AG04450 (cell line): ENCODE results near the gene NTNG1. TPM values are rescaled to one million over a fixed set of nuclear protein-coding genes. Genes with fewer than 3 reads are reported as not detected.

Experiments used
- CTCF ChIA-PET: fragments of 300-600, 350-600 bp; formaldehyde crosslinking; extraction: SDS; loops from one replicate; lab custom pipeline; 2022; ENCODE audit warnings: antibody characterized with exemption, inconsistent platforms; lab: Charles Lee
- POLR2A ChIA-PET: fragments of 350-600 bp; formaldehyde crosslinking; extraction: SDS; loops from one replicate; lab custom pipeline; 2021; ENCODE audit warnings: antibody characterized with exemption, inconsistent platforms; lab: Yijun Ruan, JAX
- DNase-seq: peaks from one replicate; pipeline ENCODE4 v3.0.0-alpha.2; 2011; ENCODE audit warnings: low read depth, low spot score
- H3K27ac ChIP-seq: one replicate; pipeline ENCODE4 v1.5.1; 2012; ENCODE audit warnings: low read depth, low read length, control low read depth
- H3K27me3 ChIP-seq: one replicate; pipeline ENCODE4 v1.6.0; 2012; ENCODE audit warnings: low read length; ENCODE audit not compliant: control insufficient read depth, insufficient read depth
- H3K4me3 ChIP-seq: 2 replicates; pipeline ENCODE4 v1.5.1; 2011; ENCODE audit warnings: mild to moderate bottlenecking, low read depth, low read length, control low read depth
- H3K9me3 ChIP-seq: 2 replicates; pipeline ENCODE4 v1.5.1; 2012; ENCODE audit warnings: low read length; ENCODE audit not compliant: control insufficient read depth, insufficient read depth
- CTCF ChIP-seq: IDR thresholded peaks from 2 replicates; pipeline ENCODE4 v1.5.1; 2011; ENCODE audit warnings: low read depth, low read length, control low read depth, inconsistent platforms
- polyA plus RNA-seq: library from polyadenylated mRNA; depleted of rRNA; stranded (reverse); fragments of >200 nt; gene quantifications from 2 replicates; pipeline ENCODE4 v1.2.3, GENCODE V29; 2011

The NTNG1 gene
- polyA plus RNA-seq, 1 experiment, result 0.32 TPM

GRCh38 chr1:107141491-107142126 lies 770 bp downstream of the NTNG1 start:
- POLR2A ChIA-PET, result no interaction called here

GRCh38 chr1:107142140-107142542 lies 1.3 kb downstream of the NTNG1 start:
- Histone ChIP-seq H3K27ac (no peak overlapping the region), H3K4me3 (peak overlapping the region; percentile 56; the same call in 1 of the 2 replicates), H3K9me3 (no peaks in the 10 kb centered on the region), H3K27me3 (no peaks in the 10 kb centered on the region)
- ChIA-PET POLR2A (no interaction called here), CTCF (interaction anchor here (0.6 to 2.3 kb wide), 31 partner anchors 8 to 1296 kb away, joined by 3 to 25 read pairs (median 4); partner anchors contain the start of gene PRMT6)
- DNase-seq, result peak; percentile 20
- peak; percentile 71 for TF ChIP-seq CTCF

More at GRCh38 chr1:107141491-107142126, 770 bp downstream of the NTNG1 start:
- Histone ChIP-seq H3K9me3 (no peaks in the 10 kb centered on the region), H3K4me3 (peak overlapping the region; percentile 56), H3K27ac (no peak overlapping the region), H3K27me3 (no peaks in the 10 kb centered on the region)
- no peak for TF ChIP-seq CTCF
- no peak for DNase-seq
- CTCF ChIA-PET, result interaction anchor here (0.6 to 2.3 kb wide), 13 partner anchors 8 to 820 kb away, joined by 3 to 25 read pairs (median 4); partner anchors contain the start of gene PRMT6

- Histone ChIP-seq H3K9me3 (no peaks in the 10 kb centered on the region), H3K27me3 (no peaks in the 10 kb centered on the region), H3K4me3 (no peak overlapping the region), H3K27ac (no peak overlapping the region)
- TF ChIP-seq CTCF, result no peak
- DNase-seq, result no peak
- CTCF ChIA-PET, result interaction anchor here (0.6 to 2.3 kb wide), 32 partner anchors 7 to 1297 kb away, joined by 3 to 25 read pairs (median 4); partner anchors contain the start of gene PRMT6
- POLR2A ChIA-PET, result no interaction called here
These were observed 1.8 kb downstream of the NTNG1 start for GRCh38 chr1:107142666-107143065.

GRCh38 chr1:107145637-107146036 lies 4.8 kb downstream of the NTNG1 start:
- no peak overlapping the region for H3K4me3 ChIP-seq
- ChIA-PET CTCF (no interaction called here), POLR2A (no interaction called here)
- H3K27me3 ChIP-seq, result no peaks in the 10 kb centered on the region
- H3K27ac ChIP-seq, result no peak overlapping the region
- no peaks in the 10 kb centered on the region for H3K9me3 ChIP-seq
- TF ChIP-seq CTCF, result no peak
- DNase-seq, result no peak

GRCh38 chr1:107147843-107148242 lies 7.0 kb downstream of the NTNG1 start:
- Histone ChIP-seq H3K9me3 (no peaks in the 10 kb centered on the region), H3K4me3 (no peak overlapping the region), H3K27me3 (no peaks in the 10 kb centered on the region), H3K27ac (no peak overlapping the region)
- no peak for TF ChIP-seq CTCF
- ChIA-PET CTCF (no interaction called here), POLR2A (no interaction called here)
- no peak for DNase-seq
